ENCODE results near the gene CPT1B.

The CPT1B gene

GRCh38 chr22:50568626-50569025 lies 9.6 kb downstream of the CPT1B start:
- DNase-seq = no peak

- DNase-seq = no peak
Observed at GRCh38 chr22:50567721-50568252, 10.4 kb downstream of the CPT1B start.

- DNase-seq = no peak
Observed at GRCh38 chr22:50564289-50564688, 13.9 kb downstream of the CPT1B start.

- no peak for DNase-seq
Observed at GRCh38 chr22:50563413-50564160, 14.6 kb downstream of the CPT1B start.

- peak; percentile 92 for DNase-seq
Observed at GRCh38 chr22:50562523-50563412, 15.5 kb downstream of the CPT1B start, which contains the start of gene SYCE3. TSS of gene SYCE3 (minus strand) at chr22:50562919. CDS start at chr22:50556405, 6,514 bp downstream.

GRCh38 chr22:50561401-50562358 lies 16.5 kb downstream of the CPT1B start:
- DNase-seq = no peak

- DNase-seq = no peak
Observed at GRCh38 chr22:50560034-50560433, 18.2 kb downstream of the CPT1B start.

- DNase-seq = no peak
Observed at GRCh38 chr22:50556703-50557102, 21.5 kb downstream of the CPT1B start.

GRCh38 chr22:50553310-50553709 lies 24.9 kb downstream of the CPT1B start:
- no peak for DNase-seq

DNA sequence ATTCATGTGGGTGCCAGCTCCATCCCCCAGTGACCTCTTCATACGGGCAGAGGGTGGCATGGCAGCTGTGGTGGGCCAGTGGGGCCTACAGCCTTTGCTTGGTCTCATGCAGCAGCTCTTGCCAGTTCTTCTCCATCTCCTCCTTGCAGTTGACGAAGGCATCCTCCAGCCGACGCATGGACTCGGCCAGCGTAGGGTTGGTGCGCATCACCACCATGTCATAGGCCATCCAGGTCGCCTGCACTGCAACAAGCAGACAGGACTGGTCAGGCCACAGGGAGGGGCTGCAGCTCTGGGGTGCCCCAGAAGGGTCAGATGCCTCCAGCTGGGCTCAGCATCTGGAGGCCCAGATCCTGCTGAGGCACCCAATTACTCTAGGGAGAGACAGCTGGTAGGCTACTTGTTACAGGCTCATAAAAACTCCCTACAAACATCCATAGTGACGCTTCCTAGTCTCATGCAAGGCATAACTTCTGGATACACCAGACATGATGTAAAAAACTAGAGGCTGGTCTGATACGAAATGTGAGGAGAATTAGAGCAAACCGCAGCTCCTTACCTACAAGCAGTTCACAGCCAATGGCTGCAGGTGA lies 27.0 kb downstream of the CPT1B start:
- DNase-seq = no peak

- no peak for DNase-seq
Observed at GRCh38 chr22:50550395-50550794, 27.8 kb downstream of the CPT1B start.

DNA sequence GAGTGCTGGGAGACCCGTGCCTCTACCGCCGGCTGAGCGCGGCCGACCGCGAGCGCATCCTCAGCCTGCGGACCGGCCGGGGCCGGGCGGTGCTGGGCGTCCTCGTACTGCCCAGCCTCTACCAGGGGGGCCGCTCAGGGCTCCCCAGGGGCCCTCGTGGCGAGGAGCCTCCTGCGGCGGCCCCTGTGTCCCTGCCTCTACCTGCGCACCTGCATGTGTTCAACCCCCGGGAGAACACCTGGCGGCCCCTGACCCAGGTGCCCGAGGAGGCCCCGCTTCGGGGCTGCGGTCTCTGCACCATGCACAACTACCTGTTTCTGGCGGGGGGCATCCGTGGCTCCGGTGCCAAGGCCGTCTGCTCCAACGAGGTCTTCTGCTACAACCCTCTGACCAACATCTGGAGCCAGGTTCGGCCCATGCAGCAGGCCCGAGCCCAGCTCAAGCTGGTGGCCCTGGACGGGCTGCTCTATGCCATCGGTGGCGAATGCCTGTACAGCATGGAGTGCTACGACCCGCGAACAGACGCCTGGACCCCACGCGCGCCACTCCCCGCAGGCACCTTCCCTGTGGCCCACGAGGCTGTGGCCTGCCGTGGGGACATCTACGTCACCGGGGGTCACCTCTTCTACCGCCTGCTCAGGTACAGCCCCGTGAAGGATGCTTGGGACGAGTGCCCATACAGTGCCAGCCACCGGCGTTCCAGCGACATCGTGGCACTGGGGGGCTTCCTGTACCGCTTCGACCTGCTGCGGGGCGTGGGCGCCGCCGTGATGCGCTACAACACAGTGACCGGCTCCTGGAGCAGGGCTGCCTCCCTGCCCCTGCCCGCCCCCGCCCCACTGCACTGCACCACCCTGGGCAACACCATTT lies 29.1 kb downstream of the CPT1B start:
- no peak for DNase-seq

GRCh38 chr22:50548040-50548920 lies 29.9 kb downstream of the CPT1B start:
- DNase-seq = no peak

DNA sequence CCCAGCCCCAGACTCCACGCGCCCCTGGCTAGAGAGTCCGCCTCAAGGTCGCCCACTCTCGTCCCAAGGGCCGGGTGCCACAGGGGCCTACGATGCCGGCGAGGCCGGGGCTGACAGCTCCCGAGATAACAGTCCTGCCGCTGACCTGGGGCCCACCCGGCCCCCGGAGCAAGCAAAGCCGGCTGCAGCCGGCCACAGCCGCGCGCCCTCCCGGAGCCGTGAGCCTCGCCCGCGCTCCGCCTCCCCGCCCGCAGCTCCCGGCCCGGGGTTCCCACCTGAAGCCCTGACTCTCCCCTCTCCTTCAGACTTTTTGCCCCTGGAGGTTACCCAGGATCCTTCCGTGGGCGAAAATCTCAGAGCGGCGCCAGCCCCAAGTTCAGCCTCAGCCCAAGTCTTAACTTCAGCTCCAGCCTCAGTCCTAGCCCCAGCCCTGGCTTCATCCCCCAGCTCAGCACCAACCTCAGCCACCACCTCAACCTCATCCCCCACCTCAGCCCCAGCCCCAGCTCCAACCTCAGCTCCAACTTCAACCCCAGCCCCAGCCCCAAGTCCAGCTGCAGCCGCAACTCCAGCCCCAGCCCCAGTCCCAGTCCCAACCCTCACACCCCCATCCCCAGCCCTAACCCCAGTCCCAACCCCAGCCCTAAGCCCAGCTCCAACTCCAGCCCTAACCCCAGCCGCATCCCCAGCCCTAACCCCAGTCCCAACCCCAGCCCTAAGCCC lies 30.8 kb downstream of the CPT1B start:
- no peak for DNase-seq

- no peak for DNase-seq
Observed at GRCh38 chr22:50546326-50547262, 31.6 kb downstream of the CPT1B start.

DNA sequence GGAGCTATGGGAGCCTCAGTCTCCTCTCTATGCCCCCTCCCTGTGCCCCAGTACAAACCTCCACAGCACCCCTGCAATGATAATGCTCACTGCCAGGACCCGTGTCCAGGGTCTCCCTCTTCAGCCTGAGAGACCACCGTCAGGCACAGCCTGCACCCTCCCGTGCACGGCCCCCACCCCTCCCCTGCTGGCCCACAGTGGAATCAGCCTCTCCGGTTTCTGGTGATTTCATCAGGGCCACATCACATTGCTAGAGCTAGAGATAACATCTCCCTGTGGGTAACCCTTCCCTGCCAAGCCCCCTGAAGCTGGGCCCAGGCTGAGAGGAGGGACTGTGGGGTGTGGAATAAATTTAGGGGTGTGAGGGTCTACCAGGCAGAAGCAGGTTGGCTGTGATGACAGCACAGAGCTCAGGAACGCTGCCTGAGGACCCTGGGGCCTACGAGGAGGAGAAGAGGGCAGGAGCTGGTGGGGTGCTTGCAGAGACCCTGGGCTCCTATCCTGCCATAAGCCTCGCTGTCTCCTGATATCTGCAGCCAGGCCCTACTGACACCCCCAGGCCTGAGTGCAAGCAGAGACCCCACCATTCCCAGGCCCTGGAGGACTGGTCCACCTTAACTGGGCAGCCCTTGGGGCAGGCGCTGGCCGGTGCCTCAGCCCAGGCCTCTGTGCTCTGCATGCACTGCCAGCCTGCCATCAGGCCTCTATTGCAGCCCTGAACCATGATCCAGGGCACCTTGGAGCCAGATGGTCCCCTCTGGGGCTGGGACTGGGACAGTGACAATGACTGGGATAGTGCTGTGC lies 32.5 kb downstream of the CPT1B start, which contains the start of gene KLHDC7B:
TSS of gene KLHDC7B (plus strand) at position 378 of the 804 bp plus-strand sequence. CDS start at position 723, 345 bp downstream.
- no peak for DNase-seq

- DNase-seq = no peak
Observed at GRCh38 chr22:50544746-50545253, 33.4 kb downstream of the CPT1B start.
